GM12878 (cell line): ENCODE measurements around the gene PTPRD. TPM values are rescaled to one million over a fixed set of nuclear protein-coding genes. Genes with fewer than 3 reads are reported as not detected.

ENCODE experiments used
- ATAC-seq: fragments of 200-7000 bp; cut with Tn5 transposase; 3 replicates; pipeline ENCODE4 v1.9.1; 2020; ENCODE audit warnings: mild to moderate bottlenecking, moderate library complexity
- BruUV-seq: library from RNA; stranded (reverse); fragments of 400-500 nt; replicated peaks from 2 replicates; lab custom pipeline; 2021; lab: Mats Ljungman, UMichigan
- CTCF ChIA-PET: fragments of 300-600 bp; sonication (Branson Sonifier 250); formaldehyde crosslinking; extraction: SDS; loops from one replicate; lab custom pipeline; 2021; ENCODE audit warnings: inconsistent platforms; lab: Yijun Ruan, JAX
- POLR2A ChIA-PET: fragments of 350-600 bp; formaldehyde crosslinking; extraction: SDS; loops from one replicate; lab custom pipeline; 2021; ENCODE audit warnings: inconsistent platforms; lab: Charles Lee
- RAD21 ChIA-PET: fragments of 300-600 bp; sonication (Branson Sonifier 250); formaldehyde crosslinking; loops from one replicate; lab custom pipeline; 2023; ENCODE audit warnings: antibody characterized with exemption; ENCODE audit not compliant: unreplicated experiment; lab: Charles Lee
- SMC1A ChIA-PET: fragments of 300-600 bp; sonication (Branson Sonifier 250); formaldehyde crosslinking; loops from one replicate; lab custom pipeline; 2023; ENCODE audit not compliant: unreplicated experiment, uncharacterized antibody; lab: Charles Lee
- DNase-seq: peaks from one replicate; pipeline ENCODE4 v3.0.0-alpha.2; 2011; ENCODE audit warnings: low read depth, low spot score
- FAIRE-seq: peaks from 3 replicates; lab custom pipeline; 2011; peaks lifted over from hg19 to GRCh38; lab: Jason Lieb, UNC
- H2AFZ ChIP-seq: 2 replicates; pipeline ENCODE4 v1.6.0; 2011; ENCODE audit warnings: low read depth, low read length, control low read depth; ENCODE audit not compliant: control insufficient read depth
- H3K27ac ChIP-seq: 2 replicates; pipeline ENCODE4 v1.5.1; 2011; ENCODE audit warnings: control low read depth; ENCODE audit not compliant: control insufficient read depth, insufficient read depth
- H3K27me3 ChIP-seq, 2 experiments: replicated peaks in 1 of 2; 2 replicates each; pipeline versions ENCODE4 v1.6.0 to v1.6.1; 2011; ENCODE audit warnings: low read length in 1 of 2; ENCODE audit not compliant: control insufficient read depth in 2 of 2, insufficient read depth in 2 of 2
- H3K36me3 ChIP-seq, 2 experiments: 2 replicates each; pipeline ENCODE4 v1.5.1; 2011; ENCODE audit warnings: low read length in 1 of 2; ENCODE audit not compliant: control insufficient read depth in 2 of 2, insufficient read depth in 2 of 2
- H3K4me1 ChIP-seq: 2 replicates; pipeline ENCODE4 v1.6.1; 2011; ENCODE audit warnings: mild to moderate bottlenecking, low read length, moderate library complexity, mixed read lengths; ENCODE audit not compliant: control insufficient read depth, insufficient read depth
- H3K4me2 ChIP-seq: 2 replicates; pipeline ENCODE4 v1.6.0; 2011; ENCODE audit warnings: control low read depth; ENCODE audit not compliant: control insufficient read depth, insufficient read depth
- H3K4me3 ChIP-seq: fragments of 200-600 bp; sonication (generic); 2 replicates; pipeline ENCODE4 v1.5.1; 2016
- H3K79me2 ChIP-seq: 2 replicates; pipeline ENCODE4 v1.6.0; 2011; ENCODE audit warnings: low read length; ENCODE audit not compliant: control insufficient read depth, insufficient read depth
- H3K9ac ChIP-seq: 2 replicates; pipeline ENCODE4 v1.8.0; 2011; ENCODE audit warnings: low read length, control low read depth, mixed read lengths; ENCODE audit not compliant: control insufficient read depth, insufficient read depth
- H3K9me3 ChIP-seq: replicated peaks from 3 replicates; pipeline ENCODE4 v1.5.1; 2011; ENCODE audit warnings: mild to moderate bottlenecking, low read length; ENCODE audit not compliant: control insufficient read depth, insufficient read depth
- H4K20me1 ChIP-seq: 2 replicates; pipeline ENCODE4 v1.6.0; 2011; ENCODE audit not compliant: control insufficient read depth, insufficient read depth
- BCLAF1 ChIP-seq: fragments of 450-650 bp; IDR thresholded peaks from 2 replicates; pipeline ENCODE4 v1.6.1; 2017; ENCODE audit warnings: antibody characterized with exemption, mild to moderate bottlenecking, moderate library complexity
- NR2C1 ChIP-seq: fragments of 450-650 bp; IDR thresholded peaks from 2 replicates; pipeline ENCODE4 v1.6.1; 2017; ENCODE audit warnings: antibody characterized with exemption, mild to moderate bottlenecking, moderate library complexity
- NR2F1 ChIP-seq: fragments of 450-650 bp; conservative IDR thresholded peaks from 2 replicates; pipeline ENCODE4 v1.6.1; 2017; ENCODE audit warnings: mild to moderate bottlenecking
- SREBF2 ChIP-seq: IDR thresholded peaks from 2 replicates; pipeline ENCODE4 v1.6.1; 2012; ENCODE audit warnings: mild to moderate bottlenecking, low read length
- TCF3 ChIP-seq: IDR thresholded peaks from 2 replicates; pipeline ENCODE4 v1.6.1; 2012; ENCODE audit warnings: low read depth, mild to moderate bottlenecking, low read length, borderline replicate concordance; ENCODE audit not compliant: insufficient read depth
- YY1 ChIP-seq: IDR thresholded peaks from 2 replicates; pipeline ENCODE4 v1.6.1; 2011; ENCODE audit warnings: low read depth, mild to moderate bottlenecking, low read length
- ZBTB33 ChIP-seq: fragments of 450-650 bp; IDR thresholded peaks from 2 replicates; pipeline ENCODE4 v1.6.1; 2017; ENCODE audit warnings: mild to moderate bottlenecking
- ZBTB40 ChIP-seq: fragments of 450-650 bp; IDR thresholded peaks from 2 replicates; pipeline ENCODE4 v1.6.1; 2016; ENCODE audit warnings: mild to moderate bottlenecking, moderate library complexity, borderline replicate concordance
- WGBS: methylation state at CpG from one replicate; pipeline ENCODE4 v1.1.6; 2016; ENCODE audit warnings: low lambda C conversion rate; ENCODE audit not compliant: insufficient replicate concordance, insufficient coverage; ENCODE audit errors: missing lambda C conversion rate; 5-methylcytosine and 5-hydroxymethylcytosine counted together
- in situ Hi-C: fragments of 300-500 bp; cut with MboI; formaldehyde crosslinking; loops from 9 replicates; pipeline ENCODE4 v1.14.3; 2018; ENCODE audit warnings: mixed read lengths
- intact Hi-C: fragments of 100-400 bp; cut with micrococcal nuclease; formaldehyde crosslinking; loops from one replicate; pipeline ENCODE4 v1.14.2; 2022; ENCODE audit not compliant: unreplicated experiment
- polyA plus RNA-seq, 11 experiments: library from polyadenylated mRNA; depleted of rRNA in 4 of 11; unstranded in 6 of 11; stranded (reverse) in 5 of 11; fragments of >200 nt; fragmentation: Nextera tagmentation in 4 of 11; fragmentation: Illumina TruSeq in 1 of 11; extraction: Ambion mirVana in 4 of 11; extraction: Trizol in 1 of 11; gene quantifications; 1 replicate in 1 of 11; 2 replicates in 10 of 11; pipeline versions ENCODE4 v1.2.1 to v1.2.3, GENCODE V29; 2011 to 2016; ENCODE audit warnings: inconsistent platforms in 2 of 11, missing spikeins in 2 of 11, low read depth in 1 of 11
- total RNA-seq, 4 experiments: library from RNA; depleted of rRNA in 3 of 4; stranded (reverse); fragments of >200 nt in 3 of 4; fragmentation: Illumina TruSeq in 1 of 4; extraction: Trizol in 1 of 4; gene quantifications; 2 replicates each; pipeline versions ENCODE4 v1.2.1 to v1.2.3, GENCODE V29; 2013 to 2021

PTPRD gene
- total and polyA plus RNA-seq, 10 of the 15 experiments (the other 5 are each of a cell fraction or from before 2014, with no cell fraction given): under 0.01 to 0.05 (median 0.01) TPM; not detected in 7

- WGBS: 9% methylated on average over 4 of the region's 4 CpGs
- ChIA-PET CTCF (no interaction called here), RAD21 (no interaction called here), SMC1A (no interaction called here), POLR2A (no interaction called here)
- no peak for DNase-seq
- no peaks in the 10 kb centered on the region for H3K27me3 ChIP-seq
- no peak for ATAC-seq
- BruUV-seq: no TSS peak
- no peak overlapping the region for H3K4me3 ChIP-seq
- H3K9ac ChIP-seq: no peak overlapping the region
- no peak overlapping the region for H3K27ac ChIP-seq
- FAIRE-seq: no peak
- H3K4me2 ChIP-seq: no peak overlapping the region
- intact Hi-C loops (no loop called here), in situ Hi-C loops (no loop called here)
- TF ChIP-seq SREBF2: no peak
- no peak for TF ChIP-seq BCLAF1
- TF ChIP-seq NR2F1: no peak
- no peak for TF ChIP-seq ZBTB40
- TF ChIP-seq YY1: no peak
- no peak for TF ChIP-seq TCF3
- no peak for TF ChIP-seq ZBTB33
- TF ChIP-seq NR2C1: no peak
- no peaks in the 10 kb centered on the region for H3K79me2 ChIP-seq
- H3K9me3 ChIP-seq: no peaks in the 10 kb centered on the region
- H2AFZ ChIP-seq: no peak overlapping the region
- H3K36me3 ChIP-seq: no peaks in the 10 kb centered on the region
- no peaks in the 10 kb centered on the region for H3K4me1 ChIP-seq
- H4K20me1 ChIP-seq: no peaks in the 10 kb centered on the region
These were observed 1651.5 kb downstream of the PTPRD start for GRCh38 chr9:8961186-8961851.
